Stomach (tissue), 4 donors: ENCODE data around the gene PLPP4.

Experiments used
- CTCF ChIP-seq, 7 experiments: fragments of 450-650 bp in 4 of 7; fragments of 200-600 bp in 3 of 7; sonication (generic) in 3 of 7; IDR thresholded peaks; one replicate each; pipeline ENCODE4 v1.5.1; 2016 to 2019; ENCODE audit warnings: antibody characterized with exemption in 7 of 7, control low read depth in 2 of 7, mild to moderate bottlenecking in 1 of 7
- POLR2A ChIP-seq, 4 donors: fragments of 450-650 bp; IDR thresholded peaks; one replicate each; pipeline ENCODE4 v1.6.1; 2016; ENCODE audit warnings: antibody characterized with exemption in 4 of 4, control low read depth in 2 of 4, mild to moderate bottlenecking in 1 of 4, moderate library complexity in 1 of 4

GRCh38 chr10:120480065-120480600 is 23.1 kb downstream of the PLPP4 start:
- TF ChIP-seq POLR2A (IDR thresholded peaks at IDR 0.05) (no peak), CTCF (IDR thresholded peaks at IDR 0.05) (no peak)
